H1 (cell line): Measurements from ENCODE around the gene C15orf40. TPM values are rescaled to one million over a fixed set of nuclear protein-coding genes. Genes with fewer than 3 reads are reported as not detected.

Experiments used
- HDAC2 ChIP-seq, 2 experiments: fragments of 300-600 bp in 1 of 2; sonication (generic) in 1 of 2; IDR thresholded peaks; 2 replicates each; pipeline ENCODE4 v1.6.1; 2011 to 2012; ENCODE audit warnings: low read depth in 2 of 2, low read length in 2 of 2, mild to moderate bottlenecking in 2 of 2, moderate library complexity in 2 of 2, borderline replicate concordance in 1 of 2, inconsistent platforms in 1 of 2
- RAD21 ChIP-seq, 2 experiments: IDR thresholded peaks in 1 of 2; conservative IDR thresholded peaks in 1 of 2; 2 replicates each; pipeline ENCODE4 v1.6.1; 2011; ENCODE audit warnings: low read depth in 2 of 2, low read length in 2 of 2, improper control_type of control experiment in 1 of 2, inconsistent platforms in 1 of 2, mild to moderate bottlenecking in 1 of 2, moderate library complexity in 1 of 2
- RXRA ChIP-seq: IDR thresholded peaks from 2 replicates; pipeline ENCODE4 v1.6.1; 2011; ENCODE audit warnings: low read depth, mild to moderate bottlenecking, low read length, moderate library complexity; ENCODE audit not compliant: insufficient read depth
- polyA plus RNA-seq, 7 experiments: library from polyadenylated mRNA; depleted of rRNA in 3 of 7; stranded (reverse) in 5 of 7; unstranded in 2 of 7; fragments of >200 nt in 5 of 7; fragments of 200-250 nt in 2 of 7; gene quantifications; 1 replicate in 5 of 7; 2 replicates in 1 of 7; 4 replicates in 1 of 7; pipeline versions ENCODE4 v1.2.1 to v1.2.3, GENCODE V29; 2011 to 2013; ENCODE audit warnings: missing spikeins in 2 of 7, mixed read lengths in 2 of 7
- total RNA-seq: library from RNA; stranded (reverse); fragmentation: NEBNext Ultra II Directional; extraction: Animal tissue kit (Norgen Biotek cat#: 25700); gene quantifications from 2 replicates; pipeline ENCODE4 v1.2.1, GENCODE V29; 2021

The C15orf40 gene
- total and polyA plus RNA-seq, 2 of the 8 experiments (the other 6 are each of a cell fraction or from before 2014, with no cell fraction given) = 10.7 TPM

- TF ChIP-seq RXRA (no peak), RAD21 (IDR thresholded peaks at IDR 0.05 in 1 of 2, conservative IDR thresholded peaks at IDR 0.05 in 1 of 2; ENCODE audit: low read depth in 2 of 2, low read length in 2 of 2) (no peak), HDAC2 (IDR thresholded peaks at IDR 0.05; ENCODE audit: borderline replicate concordance in 1 of 2, low read depth in 2 of 2, low read length in 2 of 2) (no peak)
Observed at GRCh38 chr15:83039206-83039605, 27.8 kb upstream of the C15orf40 start (continued).
